Measurements from ENCODE around the gene MATN4.

The MATN4 gene

GRCh38 chr20:45248609-45249008 is 59.5 kb downstream of the MATN4 start:
- no peak for DNase-seq (ENCODE audit: low read depth)

GRCh38 chr20:45247865-45248264 is 60.2 kb downstream of the MATN4 start:
- DNase-seq (ENCODE audit: low read depth): no peak

DNA sequence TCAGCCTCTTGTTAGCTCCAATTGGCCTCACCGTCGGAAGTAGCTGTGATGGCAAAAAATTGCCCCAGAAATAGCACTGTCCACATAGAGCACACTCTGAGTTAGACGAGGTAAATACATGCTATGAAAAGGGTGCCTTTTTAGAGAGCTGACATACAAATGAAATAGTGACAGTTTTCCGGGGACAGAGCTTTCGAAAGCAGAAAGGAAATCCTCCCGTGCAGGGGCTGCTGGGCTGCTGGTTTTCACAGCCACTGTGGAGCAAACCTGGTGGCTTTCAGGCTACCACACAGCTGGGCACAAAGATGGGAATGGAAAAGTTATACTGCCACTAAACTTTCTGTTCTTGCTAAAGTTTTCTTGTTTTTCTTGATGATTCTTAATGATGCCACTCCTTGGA is 62.0 kb downstream of the MATN4 start:
- no peak for DNase-seq (ENCODE audit: low read depth)

Data from fibroblast of the conjunctiva (primary cell).